GM21526 (cell line): ENCODE measurements around the gene C3orf38.
A peak's percentile ranks its signal among the peaks of the same experiment; 100 is the strongest.
"Not testable (repeated sequence)": the region's sequence is repeated elsewhere in the genome, so short reads cannot be mapped to it uniquely, and the experiment has no call there.

Experiments used
- ATAC-seq: cut with Tn5 transposase; IDR thresholded peaks from one replicate; pipeline ENCODE4 v1.9.1; 2021; ENCODE audit warnings: moderate library complexity; ENCODE audit not compliant: unreplicated experiment, low FRiP score

The C3orf38 gene

GRCh38 chr3:88149509-88150362 lies at the start of gene C3orf38:
Gene C3orf38 (plus strand): TSS chr3:88149959. CDS start chr3:88150053, 94 bp downstream.
- peak; percentile 75 for ATAC-seq

DNA sequence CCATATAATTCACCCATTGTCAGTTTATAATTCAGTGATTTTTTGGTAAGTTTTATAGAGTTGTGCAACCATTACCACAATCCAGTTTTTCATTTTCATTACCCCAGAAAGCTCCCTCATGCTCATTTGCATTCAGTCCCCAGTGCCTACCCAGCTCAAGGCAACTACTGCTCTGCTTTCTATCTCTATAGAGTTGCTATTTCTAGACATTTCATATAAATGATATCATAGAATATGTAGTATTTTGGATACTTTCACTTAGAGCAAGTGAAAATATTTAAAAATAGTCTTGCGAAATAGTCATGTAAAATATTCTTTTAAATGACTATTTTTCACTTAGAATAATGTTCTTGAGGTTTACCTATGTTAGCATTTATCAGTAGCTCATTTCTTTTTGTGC lies 48.6 kb upstream of the C3orf38 start:
- peak; percentile 84 for ATAC-seq

- no peak for ATAC-seq
These were observed 44.4 kb upstream of the C3orf38 start for GRCh38 chr3:88105325-88105724.

GRCh38 chr3:88112289-88112688 lies 37.5 kb upstream of the C3orf38 start:
- no peak for ATAC-seq

GRCh38 chr3:88113311-88114162 lies 36.2 kb upstream of the C3orf38 start:
- ATAC-seq, result peak; percentile 91

GRCh38 chr3:88114878-88115549 lies 34.7 kb upstream of the C3orf38 start:
- ATAC-seq, result no peak

- no peak for ATAC-seq
These were observed 32.1 kb upstream of the C3orf38 start for GRCh38 chr3:88117683-88118082.

- ATAC-seq, result not testable (repeated sequence)
These were observed 31.2 kb upstream of the C3orf38 start for GRCh38 chr3:88118603-88119002.

GRCh38 chr3:88123526-88123925 lies 26.2 kb upstream of the C3orf38 start:
- no peak for ATAC-seq

- no peak for ATAC-seq
These were observed 18.1 kb upstream of the C3orf38 start for GRCh38 chr3:88131695-88132094.

- no peak for ATAC-seq
These were observed 16.9 kb upstream of the C3orf38 start for GRCh38 chr3:88132894-88133293.

DNA sequence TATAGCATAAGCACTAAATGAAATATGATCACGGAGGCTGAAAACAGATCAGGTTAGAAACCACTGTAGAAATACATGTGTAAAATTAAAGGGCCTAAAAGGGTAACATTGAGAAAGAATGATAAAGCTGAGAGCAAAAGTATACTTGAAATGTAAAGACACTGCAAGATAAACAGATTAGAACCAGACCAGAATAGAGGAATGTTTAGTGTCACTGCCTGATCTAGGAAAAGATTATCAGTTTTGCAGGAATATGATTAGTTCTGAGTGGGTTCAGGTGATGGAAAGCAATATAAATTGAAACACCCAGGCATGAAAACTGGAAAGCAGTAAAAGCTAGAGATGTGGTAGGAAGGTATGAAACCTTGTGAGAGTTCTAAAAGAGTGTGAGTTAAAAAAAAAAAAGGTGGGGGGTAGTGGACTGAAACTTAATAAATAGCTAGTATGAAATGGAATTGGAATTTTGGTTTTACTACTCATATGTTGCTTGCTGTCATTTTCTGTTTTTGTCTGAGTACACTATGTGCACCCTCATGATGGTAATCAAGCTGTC lies 16.0 kb upstream of the C3orf38 start:
- no peak for ATAC-seq

GRCh38 chr3:88137836-88138235 lies 11.9 kb upstream of the C3orf38 start:
- ATAC-seq, result no peak

GRCh38 chr3:88141458-88142083 lies 8.2 kb upstream of the C3orf38 start:
- no peak for ATAC-seq

DNA sequence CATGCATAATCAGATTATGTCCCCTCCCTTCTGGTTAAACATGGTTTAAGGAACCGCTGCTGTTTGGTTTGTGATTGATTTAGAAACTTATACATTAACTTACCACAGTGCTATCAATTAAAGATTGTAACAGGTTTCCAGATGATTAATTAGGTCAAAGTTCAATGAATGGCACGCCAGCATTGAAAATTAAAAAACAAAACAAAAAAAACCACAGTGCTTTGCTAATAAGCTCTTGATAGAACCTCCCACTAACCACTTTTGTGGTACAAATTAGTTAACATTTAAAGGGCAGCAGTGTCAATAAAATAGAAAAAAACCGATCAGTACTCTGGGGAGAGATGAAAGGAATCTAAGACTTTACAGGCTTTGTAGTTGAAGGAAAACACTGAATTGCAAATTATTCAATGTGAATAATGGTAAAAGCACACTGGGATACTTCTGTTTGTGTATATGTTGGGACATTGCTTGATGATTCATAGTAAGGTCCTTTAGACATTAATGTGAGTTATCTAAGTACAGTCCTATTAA lies 7.6 kb upstream of the C3orf38 start:
- no peak for ATAC-seq

DNA sequence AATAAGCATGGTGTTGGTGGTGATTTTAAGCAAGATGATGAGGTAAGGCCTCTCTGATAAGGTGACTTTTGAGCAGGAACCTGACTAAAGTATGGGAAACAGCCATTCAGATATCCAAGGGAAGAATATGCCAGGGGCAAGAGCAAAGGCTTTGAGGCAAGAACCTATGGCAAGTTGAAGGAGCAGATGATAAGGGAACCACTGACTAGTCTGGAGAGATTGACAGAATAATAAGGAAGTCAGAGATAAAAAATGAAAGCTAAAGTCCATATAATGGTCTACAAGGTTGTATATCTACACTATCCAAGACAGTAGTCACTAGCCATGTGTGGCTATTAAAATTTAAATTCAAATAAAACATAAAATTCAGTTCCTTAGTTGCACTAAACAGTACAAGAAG lies 2.5 kb upstream of the C3orf38 start:
- no peak for ATAC-seq

DNA sequence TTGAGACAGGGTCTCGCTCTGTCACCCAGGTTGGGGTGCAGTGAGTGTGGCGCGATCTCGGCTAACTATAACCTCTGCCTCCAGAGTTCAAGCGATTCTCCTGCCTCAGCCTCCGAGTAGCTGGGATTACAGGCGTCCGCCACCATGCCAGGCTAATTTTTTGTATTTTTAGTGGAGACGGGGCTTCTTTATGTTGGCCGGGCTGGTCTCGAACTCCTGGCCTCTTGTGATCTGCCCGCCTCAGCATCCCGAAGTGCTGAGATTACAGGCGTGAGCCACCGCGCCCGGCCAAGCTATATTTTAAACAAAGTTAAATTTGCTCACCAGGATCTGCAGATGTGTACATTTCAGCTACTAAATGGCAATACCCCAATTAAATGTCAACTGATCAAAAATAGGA lies 1.1 kb upstream of the C3orf38 start:
- no peak for ATAC-seq

GRCh38 chr3:88149101-88149508 lies 654 bp upstream of the C3orf38 start:
- ATAC-seq, result peak; percentile 17

DNA sequence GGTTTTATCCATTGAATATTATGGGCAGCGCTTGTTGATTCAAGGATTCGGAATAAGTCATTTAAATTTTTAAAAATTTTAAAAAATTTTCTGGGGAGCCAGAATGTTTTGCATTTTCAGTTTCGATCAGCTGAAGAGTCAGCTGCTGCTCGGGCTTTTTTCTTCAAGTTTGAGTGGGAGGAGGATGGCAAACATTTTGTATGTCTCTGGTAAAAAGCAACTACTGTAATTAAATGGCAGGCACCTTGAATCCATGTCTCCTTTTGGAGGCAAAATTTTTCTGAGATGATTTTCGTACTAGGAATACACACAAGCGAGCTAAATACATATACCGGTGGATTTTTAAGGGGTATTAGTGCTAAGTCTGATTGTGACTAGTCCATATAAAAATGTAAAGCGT lies 612 bp downstream of the C3orf38 start:
- peak; percentile 28 for ATAC-seq

- no peak for ATAC-seq
These were observed 1.0 kb downstream of the C3orf38 start for GRCh38 chr3:88150806-88151205.
